ENCODE data around the gene SNN.
A peak's percentile ranks its signal among the peaks of the same experiment; 100 is the strongest.

DNA sequence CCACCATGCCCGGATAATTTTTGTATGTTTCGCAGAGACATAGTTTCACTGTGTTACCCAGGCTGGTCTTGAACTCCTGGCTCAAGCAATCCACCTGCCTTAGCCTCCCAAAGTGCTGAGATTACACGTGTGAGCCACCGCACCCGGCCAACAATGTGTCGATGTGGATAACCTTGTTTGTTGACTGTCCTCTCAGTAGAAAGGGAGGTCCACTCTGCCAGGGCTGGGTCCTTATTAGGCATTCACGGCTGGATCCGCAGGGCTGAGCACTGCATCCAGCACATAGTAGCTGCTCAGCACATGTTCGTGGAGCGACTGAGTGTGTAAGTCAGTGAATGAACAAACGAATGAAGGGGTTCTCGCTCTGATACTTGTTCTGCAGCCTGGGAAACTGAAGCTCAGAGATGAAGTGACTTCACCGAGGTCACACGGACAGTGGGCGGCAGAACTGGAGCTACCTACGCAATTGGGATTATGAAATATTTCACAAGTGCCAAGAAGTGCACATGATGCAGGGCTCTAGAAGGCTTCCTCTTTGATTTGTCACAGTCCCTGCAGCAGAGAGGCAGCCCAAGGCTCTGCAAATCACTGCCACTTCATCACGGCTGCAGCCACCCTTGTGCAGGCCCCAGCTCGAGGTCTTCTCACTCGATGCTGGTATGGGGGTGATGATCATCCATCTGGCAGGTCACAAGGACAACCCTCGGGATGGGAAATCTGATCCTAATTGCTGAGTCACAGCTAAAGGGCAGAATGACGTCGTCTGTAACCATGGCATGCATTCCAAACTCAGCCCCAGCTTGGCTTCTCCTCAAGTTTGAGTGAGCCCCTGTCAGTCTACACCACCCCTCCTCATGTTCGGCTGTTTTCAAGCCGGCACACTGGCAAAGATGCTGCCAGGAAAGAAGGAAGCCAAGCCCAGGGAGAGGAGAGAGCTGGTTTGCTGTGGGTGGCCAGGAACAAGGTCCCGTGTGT is 28.0 kb upstream of the SNN start:
- TF ChIP-seq, protein P1, sequence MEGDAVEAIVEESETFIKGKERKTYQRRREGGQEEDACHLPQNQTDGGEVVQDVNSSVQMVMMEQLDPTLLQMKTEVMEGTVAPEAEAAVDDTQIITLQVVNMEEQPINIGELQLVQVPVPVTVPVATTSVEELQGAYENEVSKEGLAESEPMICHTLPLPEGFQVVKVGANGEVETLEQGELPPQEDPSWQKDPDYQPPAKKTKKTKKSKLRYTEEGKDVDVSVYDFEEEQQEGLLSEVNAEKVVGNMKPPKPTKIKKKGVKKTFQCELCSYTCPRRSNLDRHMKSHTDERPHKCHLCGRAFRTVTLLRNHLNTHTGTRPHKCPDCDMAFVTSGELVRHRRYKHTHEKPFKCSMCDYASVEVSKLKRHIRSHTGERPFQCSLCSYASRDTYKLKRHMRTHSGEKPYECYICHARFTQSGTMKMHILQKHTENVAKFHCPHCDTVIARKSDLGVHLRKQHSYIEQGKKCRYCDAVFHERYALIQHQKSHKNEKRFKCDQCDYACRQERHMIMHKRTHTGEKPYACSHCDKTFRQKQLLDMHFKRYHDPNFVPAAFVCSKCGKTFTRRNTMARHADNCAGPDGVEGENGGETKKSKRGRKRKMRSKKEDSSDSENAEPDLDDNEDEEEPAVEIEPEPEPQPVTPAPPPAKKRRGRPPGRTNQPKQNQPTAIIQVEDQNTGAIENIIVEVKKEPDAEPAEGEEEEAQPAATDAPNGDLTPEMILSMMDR (IDR thresholded peaks at IDR 0.05), result no peak
- TF ChIP-seq POLR2A (IDR thresholded peaks at IDR 0.05) (peak; percentile 8 to 12), EP300 (IDR thresholded peaks at IDR 0.05) (peak; percentile 69), POLR2AphosphoS5 (IDR thresholded peaks at IDR 0.05) (peak; percentile 94)

Data from gastroesophageal sphincter (tissue), 3 donors.